ENCODE results near the gene COG3.

COG3 gene

DNA sequence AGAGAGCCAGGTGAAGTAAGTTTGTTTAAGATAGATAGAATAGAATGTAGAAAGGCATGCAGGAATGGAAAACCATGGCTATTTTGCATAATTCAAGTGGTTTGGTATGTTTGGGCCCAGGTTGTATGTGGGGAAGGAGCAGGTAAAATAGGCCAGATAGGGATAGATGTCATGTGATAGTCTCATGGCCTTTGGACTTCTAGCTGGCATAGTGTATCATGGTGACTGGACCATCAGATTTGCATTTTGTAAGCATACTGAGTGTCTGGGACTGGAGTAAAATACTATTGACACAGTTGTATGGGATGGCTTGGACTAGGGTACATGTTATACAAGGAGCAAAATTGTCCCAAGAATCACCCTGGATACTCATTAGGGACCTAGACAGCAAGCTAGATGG, 38.9 kb downstream of the COG3 start:
- no peak for DNase-seq (ENCODE audit: low spot score)

DNA sequence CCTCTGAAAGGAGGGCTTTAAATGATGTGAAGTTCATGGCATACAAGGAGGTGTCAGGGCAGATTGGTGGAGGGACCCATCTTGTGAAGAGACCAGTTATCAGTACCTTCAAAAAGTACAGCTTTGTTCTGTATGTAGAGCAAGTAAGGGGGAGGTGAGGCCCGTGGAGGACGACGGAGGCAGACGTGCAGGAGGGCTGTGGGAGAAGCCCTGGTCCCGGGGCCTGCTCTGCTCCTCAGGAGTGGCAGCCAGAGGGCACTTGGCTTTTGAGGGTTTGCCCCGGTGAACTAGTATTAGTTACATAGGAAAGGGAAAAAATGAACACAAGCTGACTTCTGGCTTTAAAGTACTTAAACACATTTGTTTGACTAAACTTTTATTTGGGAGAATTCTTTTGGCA, 42.1 kb downstream of the COG3 start:
- DNase-seq (ENCODE audit: low spot score) = no peak

DNA sequence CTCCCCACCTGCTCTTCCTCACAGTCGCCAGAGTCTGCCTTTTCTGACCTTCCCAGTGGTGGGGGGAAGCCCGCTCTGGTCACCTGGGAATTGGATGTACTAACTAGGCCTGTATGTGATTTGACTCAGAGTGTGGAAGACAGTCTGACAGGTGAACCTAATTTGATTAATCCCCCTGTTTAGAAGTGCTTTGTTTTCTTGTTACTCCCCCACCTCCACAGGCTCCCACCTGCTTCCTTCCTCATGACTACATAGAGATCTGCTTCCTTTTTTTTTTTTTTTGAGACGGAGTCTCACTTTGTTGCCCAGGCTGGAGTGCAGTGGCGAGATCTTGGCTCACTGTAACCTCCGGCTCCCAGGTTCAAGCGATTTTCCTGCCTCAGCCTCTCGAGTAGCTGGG, 44.0 kb downstream of the COG3 start:
- no peak for DNase-seq (ENCODE audit: low spot score)

DNA sequence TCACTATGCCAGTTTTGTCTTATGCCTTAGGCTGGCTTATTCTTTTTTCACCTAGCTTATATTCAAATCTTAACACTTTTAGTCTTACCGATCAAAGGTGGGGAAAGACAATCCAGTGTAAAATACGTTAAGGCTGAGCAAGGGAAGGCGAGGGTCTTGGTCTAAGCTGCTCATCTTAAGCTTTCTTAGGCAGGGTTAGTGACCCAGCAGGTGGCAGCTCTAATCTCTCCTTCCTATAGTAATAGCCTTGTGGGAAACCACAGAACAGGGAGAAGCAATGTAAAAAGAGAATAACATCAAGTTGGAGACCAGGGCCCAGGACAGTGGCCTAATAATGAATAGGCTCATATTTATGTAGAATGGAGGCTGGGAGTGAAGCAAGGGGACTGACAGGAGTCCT, 45.9 kb downstream of the COG3 start:
- no peak for DNase-seq (ENCODE audit: low spot score)

DNA sequence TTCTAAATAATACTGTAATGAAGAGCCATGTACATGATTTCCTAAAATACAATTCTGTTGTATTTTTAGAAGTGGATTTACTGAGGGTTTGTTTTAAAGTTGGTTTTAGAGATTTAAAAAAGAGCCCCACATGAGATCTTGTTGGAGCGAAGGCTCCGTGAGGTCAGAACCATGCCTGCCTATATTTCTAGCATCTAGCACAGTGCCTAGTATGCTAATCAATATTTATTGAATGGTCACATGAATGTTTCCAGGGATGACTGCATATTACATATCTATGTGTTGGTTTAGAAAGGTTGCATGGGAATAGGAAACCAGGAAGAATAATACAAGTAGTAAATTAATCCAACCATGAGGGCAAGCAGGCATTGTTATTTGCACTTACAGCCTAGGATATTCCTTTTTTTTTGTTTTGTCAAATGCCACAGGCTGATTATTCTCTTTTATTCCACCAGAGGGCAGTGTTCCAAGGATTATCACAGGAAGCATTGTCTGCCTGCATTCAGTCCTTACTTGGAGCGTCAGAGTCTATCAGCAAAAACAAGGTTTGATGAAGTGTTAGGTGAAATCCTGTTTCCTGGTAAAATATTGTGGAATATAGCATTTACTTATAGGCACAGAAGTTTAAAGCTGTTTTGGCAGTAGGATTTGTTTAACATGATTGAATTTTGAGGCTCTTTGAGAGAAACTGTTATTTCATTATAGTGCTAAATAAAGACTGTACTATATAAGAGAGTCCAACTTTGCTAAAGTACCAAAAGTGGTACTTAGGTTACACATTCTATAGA, 46.8 kb downstream of the COG3 start:
- peak; percentile 74 for DNase-seq (ENCODE audit: low spot score)

DNA sequence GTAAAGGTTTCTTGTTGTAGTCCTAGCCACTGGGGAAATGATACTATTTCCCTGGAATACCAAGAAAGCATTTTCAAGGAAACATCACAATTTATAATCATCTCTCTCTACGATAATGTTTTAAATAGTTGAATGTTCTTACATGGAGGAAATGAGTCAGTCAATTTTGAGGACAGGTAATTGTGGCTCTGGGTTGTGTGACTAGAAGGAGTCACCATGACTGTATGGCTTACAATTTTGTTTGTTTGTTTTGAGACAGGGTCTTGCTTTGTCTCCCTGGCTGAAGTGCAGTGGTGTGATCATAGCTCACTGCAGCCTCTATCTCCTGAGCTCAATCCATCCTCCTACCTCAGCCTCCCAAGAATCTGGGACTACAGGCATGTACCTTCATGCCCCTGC, 47.4 kb downstream of the COG3 start:
- DNase-seq (ENCODE audit: low spot score) = no peak

DNA sequence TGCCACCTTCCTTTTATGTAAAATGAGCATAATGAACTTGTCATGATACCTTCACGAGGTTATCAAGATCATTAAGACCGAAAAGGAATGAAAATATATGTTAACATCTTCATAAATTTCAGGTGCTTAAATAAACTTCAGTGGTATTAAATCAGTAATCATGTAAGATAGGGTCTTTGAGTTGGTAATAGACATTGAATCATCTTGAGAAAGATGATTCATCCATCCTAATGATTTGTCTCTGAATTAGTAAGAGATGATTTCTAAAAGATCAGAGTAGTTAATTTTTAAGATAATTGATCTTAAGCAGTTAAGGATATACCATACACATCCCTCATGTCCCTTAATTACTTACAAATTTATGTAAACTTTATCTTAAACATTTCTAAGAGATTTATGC, 52.0 kb downstream of the COG3 start:
- DNase-seq (ENCODE audit: low spot score) = no peak

DNA sequence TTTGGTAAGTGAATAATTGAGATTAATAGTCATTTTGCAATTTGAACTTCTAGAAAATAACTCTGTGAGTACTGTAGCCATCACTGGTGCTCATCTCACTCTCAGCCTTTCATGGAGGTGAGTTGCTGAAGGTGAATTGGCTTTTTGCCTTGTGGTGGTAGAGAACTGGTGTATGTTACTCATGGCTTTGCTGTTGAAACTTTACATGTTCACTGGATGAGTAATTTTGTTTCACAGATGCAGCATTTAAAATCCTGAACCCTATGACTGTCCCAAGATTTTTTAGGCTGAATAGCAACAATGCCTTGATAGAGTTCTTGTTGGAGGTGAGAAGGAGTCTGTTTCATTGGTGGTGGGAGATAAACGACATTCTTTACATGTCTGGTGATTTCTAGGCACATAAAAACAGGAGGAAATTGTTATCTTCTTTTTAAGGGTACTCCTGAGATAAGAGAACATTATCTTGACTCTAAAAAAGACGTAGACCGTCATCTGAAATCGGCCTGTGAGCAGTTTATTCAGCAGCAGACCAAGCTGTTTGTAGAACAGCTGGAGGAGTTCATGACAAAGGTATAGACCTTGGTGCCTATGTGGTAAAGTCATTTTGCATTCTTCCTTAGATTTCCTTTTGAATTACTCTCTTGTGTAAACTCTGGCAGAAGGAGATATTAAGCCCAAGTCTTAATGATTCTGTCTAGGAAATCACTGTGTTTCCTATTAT, 53.9 kb downstream of the COG3 start:
- no peak for DNase-seq (ENCODE audit: low spot score)

DNA sequence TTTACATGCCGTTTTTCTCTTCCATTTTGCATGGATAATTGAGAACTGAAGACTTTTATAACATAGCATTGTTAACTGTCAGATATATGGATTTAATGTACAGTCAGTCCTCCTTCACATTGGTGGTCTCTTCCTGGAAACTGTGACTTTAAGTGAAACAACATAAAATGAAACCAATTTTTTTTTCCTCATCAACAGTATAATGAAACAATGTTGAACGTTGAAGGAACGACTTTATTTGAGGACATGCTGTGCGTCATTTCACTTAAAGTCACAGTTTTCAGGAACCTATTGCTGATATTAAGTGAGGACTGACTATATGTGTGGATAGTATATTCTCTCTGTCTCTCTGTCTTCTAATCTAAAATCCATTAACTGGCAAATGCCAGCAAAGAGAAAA, 54.8 kb downstream of the COG3 start:
- DNase-seq (ENCODE audit: low spot score) = no peak

DNA sequence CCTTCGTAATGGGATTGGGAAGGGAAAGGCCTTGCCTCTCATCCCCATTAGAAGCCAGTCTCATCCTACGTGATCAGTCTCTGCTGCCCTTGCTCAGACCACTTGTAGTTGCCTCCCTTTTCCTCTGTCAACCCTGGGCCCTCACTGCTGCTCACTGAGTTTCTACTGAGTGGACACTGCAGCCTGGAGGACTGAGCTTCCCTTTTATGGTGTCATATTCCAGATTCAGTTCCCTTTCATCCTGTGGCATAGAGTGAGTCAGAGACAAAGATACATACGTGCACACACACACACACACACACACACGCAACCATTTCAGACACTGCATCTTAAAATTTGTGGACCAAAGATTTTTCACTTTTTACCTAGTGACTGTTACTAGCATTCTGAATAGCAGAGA, 56.6 kb downstream of the COG3 start:
- DNase-seq (ENCODE audit: low spot score) = no peak

DNA sequence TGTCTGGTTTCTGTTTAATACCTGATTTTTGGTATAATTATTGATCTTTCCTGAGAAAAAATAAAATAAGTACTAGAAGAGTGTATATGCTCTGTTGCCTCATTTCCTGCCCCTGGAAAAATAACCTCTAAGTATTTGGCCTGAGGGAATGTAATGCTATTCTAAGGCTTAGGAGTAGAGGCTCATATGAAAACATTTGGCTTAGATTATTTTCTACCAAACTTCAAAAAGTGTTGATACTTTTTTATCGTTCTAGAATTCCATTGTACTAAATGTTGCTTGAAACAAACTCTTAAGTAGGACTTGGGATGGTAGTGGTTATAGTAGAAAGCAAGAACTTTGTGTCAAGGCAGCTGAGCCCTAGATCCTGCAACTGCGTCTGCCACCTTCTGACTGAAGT, 57.8 kb downstream of the COG3 start:
- DNase-seq (ENCODE audit: low spot score) = no peak

DNA sequence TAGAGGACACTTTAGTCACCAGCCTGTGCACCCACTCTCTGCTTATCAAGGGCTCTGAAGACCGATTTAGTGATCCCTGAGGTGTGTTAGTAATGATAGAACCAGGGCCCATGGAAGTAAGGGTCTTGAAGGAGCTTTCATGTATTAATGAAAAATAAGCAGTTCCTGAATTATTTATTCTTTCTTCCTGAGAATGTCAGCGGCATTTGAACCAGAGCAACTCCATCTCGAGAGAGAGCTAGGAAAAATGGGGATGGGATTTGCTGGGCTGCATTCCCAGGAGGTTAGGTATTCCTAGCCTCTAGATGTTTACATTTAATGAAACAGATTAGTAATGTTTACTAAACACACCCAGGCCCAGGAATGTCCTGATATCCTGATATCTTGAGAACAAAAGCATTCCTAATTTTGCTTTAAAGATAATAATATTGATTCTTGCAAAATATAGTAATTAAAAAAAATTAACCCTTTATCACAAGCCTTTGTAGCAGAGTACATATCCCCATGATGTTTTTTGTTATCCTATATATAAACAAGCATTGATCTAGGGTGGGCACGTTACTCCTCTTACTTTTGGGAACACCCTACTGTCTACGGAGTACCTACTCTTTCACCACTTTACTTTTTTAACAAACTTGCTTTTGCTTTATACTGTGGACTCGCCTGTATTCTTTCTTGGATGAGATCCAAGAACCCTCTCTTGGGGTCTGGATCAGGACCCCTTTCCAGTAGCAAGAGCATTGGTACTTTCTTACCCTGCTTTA, 63.1 kb downstream of the COG3 start:
- no peak for DNase-seq (ENCODE audit: low spot score)

DNA sequence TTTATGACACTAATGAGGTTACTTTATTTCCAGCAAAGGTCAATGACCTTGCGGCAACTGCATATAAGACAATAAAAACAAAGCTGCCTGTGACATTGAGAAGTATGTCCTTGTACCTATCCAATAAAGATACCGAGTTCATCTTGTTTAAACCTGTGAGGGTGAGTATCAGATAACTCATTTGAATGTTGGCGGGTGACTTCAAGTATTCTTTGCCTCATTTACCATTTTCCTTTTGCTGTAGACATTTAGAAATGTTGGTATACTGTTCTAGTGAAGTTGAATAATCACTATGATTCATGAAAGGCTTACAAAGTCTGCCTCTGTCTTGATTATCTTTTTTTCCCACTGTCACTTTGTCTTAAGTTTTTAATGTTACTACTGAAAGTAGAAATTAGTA, 65.0 kb downstream of the COG3 start:
- no peak for DNase-seq (ENCODE audit: low spot score)

DNA sequence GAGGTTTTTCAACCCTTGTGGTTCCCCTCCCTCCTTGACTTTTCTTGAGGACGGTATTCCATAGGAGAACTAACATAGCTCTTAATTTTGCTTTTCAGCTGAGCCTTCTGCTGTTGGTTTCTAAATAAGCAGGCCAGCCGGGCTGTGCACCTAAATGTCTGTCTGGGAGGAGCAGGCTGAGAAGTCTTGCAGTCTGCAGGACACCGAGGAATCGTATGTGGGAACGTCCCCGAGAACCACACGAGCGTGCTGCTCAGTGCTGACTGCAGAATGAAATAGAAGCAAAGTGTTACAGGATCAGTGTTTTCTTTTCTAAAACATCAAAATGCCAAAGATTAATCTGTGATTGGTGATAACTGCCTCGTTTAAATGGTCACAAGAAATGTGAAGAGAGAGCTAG, 69.9 kb downstream of the COG3 start:
- no peak for DNase-seq (ENCODE audit: low spot score)

DNA sequence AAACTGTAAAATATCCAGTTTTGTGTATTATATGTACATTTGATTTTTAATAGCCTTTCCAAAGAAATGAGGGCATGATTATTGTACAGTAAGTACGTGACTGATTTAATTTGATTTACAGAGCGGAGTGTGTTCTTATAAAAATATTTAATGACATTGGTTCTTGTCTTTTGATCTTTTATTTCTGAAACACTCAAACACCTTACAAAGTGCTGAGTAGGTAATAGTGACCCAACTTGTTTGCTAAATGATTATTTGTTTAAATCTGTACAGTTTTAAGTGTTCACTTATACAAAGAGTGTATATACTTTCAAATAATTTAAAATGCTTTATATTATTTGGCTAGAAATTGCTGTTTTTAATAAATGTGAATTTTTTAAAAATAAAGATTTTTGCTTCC, 71.5 kb downstream of the COG3 start:
- no peak for DNase-seq (ENCODE audit: low spot score)

DNA sequence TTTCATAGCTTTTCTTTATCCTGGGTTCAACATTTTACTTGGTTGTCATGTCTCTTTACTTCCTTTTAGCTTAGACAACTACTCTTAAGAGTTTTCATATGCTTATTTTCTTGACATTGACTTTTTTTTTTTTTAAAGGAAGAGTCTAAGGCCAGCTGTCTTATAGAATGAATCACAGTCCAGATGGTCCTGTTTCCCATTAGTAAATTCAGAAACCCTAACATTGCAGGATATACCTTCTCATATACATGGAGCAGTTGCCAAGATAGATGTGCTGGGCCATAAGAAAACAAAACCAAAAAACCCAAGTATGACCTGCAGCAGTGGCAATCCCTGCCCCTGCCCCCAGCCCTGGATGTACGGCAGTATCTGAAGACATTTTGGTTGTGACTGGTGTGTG, 72.8 kb downstream of the COG3 start:
- no peak for DNase-seq (ENCODE audit: low spot score)

DNA sequence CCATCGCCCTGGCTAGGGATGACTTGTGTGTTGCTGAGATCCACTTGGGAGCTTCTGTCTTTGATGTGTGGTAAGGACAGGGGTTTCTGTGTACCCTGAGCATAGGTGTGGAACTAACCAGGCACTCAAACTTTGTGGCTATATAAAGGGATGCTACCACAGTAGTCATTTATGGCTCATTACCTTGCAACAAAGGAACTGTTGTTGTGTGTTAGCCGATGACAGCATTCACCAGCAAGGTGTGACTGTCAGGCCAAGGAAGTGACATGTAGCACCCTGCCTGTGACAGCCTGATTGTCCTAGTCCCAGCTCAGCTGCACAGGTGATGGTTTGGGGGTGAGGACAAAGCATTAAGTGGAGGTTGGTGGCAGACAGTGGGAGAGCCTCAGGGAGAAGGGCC, 73.6 kb downstream of the COG3 start:
- no peak for DNase-seq (ENCODE audit: low spot score)

DNA sequence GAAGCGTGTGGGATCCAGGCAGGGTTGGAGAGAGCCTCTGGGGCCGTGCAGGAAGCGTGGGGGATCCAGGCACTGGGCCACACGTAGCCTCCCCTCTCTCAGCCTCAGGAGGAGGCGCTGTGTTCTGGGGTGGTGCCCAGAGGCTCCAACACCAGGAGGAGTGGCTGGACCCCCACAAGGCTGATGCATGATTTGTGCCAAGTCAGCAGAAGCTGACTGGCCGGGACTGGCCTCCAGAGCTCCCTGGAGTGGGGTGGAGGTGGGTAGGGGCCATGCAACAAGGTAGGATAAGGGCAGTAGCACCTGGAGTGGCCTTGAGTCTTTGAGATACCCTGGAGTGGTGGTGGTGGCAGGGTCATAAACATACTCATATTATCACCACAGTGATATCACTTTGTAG, 75.5 kb downstream of the COG3 start:
- no peak for DNase-seq (ENCODE audit: low spot score)

DNA sequence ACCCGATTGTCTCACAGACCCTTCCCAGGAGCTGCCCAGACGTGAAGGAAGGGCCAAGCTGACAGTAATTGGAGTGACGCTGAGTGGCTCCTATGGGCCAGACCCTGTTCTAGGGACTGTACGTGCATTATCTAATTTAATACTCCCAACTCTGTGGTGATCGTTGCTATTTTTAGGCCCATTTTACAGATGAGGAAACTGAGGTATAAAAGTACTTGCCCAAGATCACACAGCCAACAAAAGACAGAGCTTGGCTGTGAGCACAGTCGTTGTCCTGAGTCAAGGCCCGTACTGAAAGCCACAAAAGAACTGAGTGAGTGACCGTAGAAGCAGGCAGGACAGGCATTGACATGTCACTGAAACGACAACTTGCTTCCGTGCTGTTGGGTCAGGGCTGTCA, 76.1 kb downstream of the COG3 start:
- DNase-seq (ENCODE audit: low spot score) = no peak

DNA sequence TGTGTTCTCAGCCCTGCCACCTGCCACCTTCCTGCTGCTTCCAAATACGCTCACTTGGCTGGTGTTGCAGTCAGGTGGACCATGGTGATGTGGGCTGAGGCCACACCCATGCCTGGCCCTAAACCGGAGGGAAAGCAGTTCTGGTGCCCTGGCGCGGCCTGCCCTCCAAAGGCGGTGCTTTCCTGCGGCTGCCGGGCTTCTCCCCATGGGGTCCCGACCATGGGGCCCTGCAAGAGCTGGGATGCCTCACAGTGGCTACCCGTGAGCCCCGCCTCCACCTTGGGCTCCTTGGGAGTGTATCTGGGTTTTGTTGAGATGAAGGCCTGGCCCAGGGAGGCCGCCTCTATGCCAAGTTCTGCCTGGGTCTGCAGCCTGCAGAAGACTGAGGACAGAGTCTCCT, 77.1 kb downstream of the COG3 start:
- DNase-seq (ENCODE audit: low spot score) = no peak

DNA sequence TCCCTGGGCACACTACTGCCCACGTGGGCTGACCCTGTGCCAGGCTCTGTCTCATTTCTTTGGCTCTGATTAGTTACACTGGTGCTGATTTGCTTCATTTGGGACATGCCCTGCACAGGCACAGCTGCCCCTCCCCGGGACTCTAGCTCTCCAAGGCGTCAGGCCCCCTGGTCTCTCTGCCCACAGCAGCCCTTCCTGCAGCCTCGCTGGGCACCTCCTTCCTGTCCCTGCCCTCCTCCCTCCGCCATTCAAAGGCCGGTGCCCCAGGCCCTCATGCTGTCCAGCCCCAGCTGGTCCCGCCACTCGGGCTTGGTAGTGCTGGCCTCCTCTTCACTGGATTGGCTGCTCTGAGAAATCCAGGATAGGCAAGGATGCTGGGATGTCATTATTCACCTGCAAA, 77.7 kb downstream of the COG3 start:
- DNase-seq (ENCODE audit: low spot score) = no peak

DNA sequence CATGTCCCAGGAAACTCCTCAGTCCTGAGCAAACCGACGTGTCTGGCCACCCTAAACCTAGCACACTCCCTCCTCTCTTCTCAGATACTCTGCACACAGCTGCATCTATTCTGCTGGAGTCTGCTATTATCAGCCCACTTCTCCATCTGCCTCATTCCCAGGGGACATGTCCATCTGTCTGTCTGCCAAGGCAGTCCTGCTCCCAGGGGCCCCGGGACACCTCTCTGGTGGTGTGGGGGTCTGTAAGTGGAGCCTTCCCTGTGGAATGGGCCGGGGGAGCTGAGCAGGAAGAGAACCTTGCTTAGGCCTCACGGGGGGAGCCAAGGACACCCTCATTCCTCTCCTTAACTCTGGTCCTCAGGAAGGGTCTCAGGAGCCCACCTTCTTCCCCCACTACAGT, 78.1 kb downstream of the COG3 start:
- DNase-seq (ENCODE audit: low spot score) = no peak

DNA sequence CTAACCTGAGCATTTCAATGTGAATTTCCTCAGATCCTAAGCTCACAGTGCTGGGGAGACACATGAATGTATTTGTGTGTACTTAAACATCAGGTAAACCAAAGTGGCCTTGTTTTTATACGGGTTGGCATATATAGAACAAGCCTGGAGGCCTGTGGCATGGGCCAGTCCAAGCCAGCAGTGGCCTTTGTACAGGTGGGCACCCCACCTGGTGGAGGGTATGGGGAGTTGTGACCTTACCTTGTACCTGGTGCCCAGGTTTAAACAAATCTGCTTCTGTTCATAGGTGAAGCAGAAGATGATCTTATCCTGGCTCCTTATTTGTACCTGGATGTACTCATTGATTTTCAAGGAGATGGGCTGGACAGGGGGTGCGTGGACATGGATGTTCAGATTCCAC, 79.8 kb downstream of the COG3 start:
- DNase-seq (ENCODE audit: low spot score) = no peak

Data from AG20443 (cell line).